Measurements from ENCODE around the gene ZNF593OS. TPM values are rescaled to one million over a fixed set of nuclear protein-coding genes. Genes with fewer than 3 reads are reported as not detected.

The ZNF593OS gene
- total RNA-seq, 4 donors from 2014 or later: not detected

GRCh38 chr1:26213335-26213905, 41.8 kb upstream of the ZNF593OS start:
- 52 to 75% methylated on average over 2 to 4 of the region's 6 CpGs for WGBS, 2 donors (ENCODE audit: low coverage in 1 of 2)
- Histone ChIP-seq H3K27ac (no peak overlapping the region), H3K36me3 (no peaks in the 10 kb centered on the region), H3K4me1 (no peaks in the 10 kb centered on the region), H3K27me3 (peaks cover 3% of the 10 kb centered on the region), H3K9me3 (no peaks in the 10 kb centered on the region), H3K4me3 (no peak overlapping the region)
- TF ChIP-seq CTCF (IDR thresholded peaks at IDR 0.05): no peak
- no peak for TF ChIP-seq POLR2A (IDR thresholded peaks at IDR 0.05)
- no peak for TF ChIP-seq POLR2AphosphoS5 (IDR thresholded peaks at IDR 0.05)
- TF ChIP-seq EP300 (IDR thresholded peaks at IDR 0.05): no peak
- ATAC-seq: no peak

DNA sequence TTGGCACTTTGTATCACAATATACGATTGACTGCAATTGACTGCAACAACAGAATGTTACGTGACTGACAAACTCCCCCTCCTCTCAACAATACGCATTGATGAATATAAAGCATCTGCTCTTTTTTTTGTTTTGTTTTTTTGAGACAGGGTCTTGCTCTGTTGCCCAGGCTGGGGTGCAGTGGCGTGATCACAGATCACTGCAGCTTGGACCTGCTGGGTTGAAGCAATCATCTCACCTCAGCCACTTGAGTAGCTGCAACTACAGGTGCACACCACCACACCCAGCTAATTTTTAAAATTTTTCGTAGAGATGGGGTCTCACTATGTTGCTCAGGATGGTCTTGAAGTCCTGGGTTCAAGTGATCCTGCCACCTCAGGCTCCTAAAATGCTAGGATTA, 41.1 kb upstream of the ZNF593OS start:
- Histone ChIP-seq H3K4me3 (no peak overlapping the region), H3K27me3 (no peaks in the 10 kb centered on the region), H3K27ac (no peak overlapping the region), H3K4me1 (no peaks in the 10 kb centered on the region), H3K36me3 (no peaks in the 10 kb centered on the region), H3K9me3 (no peaks in the 10 kb centered on the region)
- no peak for TF ChIP-seq POLR2AphosphoS5 (IDR thresholded peaks at IDR 0.05)
- no peak for TF ChIP-seq CTCF (IDR thresholded peaks at IDR 0.05)
- TF ChIP-seq POLR2A (IDR thresholded peaks at IDR 0.05): no peak
- TF ChIP-seq EP300 (IDR thresholded peaks at IDR 0.05): no peak
- no peak for ATAC-seq
- WGBS, 2 donors (ENCODE audit: low coverage in 1 of 2): 69 to 94% methylated on average over 3 to 5 of the region's 5 CpGs

DNA sequence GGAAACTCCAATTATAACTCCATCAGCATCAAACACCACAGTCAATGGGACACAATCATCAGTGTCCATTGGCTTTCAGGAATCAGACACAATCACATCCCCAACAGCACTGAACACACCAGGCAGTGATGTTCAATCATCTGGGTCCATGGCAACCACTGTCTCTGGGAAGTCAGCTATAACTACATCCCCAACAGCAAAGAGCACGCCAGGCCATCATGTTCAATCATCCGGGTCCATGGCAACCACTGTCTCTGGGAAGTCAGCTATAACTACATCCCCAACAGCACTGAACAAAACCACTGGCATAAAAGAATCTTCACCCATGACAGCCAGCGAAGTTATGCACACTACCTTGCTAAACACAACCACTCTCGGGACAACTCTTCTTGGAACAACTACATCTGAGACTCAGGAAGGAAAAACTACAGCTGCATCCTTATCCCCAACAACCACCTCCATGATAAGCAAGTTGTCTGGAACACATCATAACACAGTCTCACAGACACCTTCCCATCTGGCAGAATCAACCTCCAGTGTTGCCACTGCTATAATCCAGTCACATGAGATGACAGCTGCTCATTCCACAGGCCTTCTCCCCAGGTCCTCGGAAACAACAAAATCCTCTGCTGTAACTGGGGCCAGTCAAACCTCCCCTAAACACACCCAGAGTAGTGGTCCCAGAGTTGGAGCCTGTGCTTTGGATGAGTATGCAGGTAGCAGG, 38.7 kb upstream of the ZNF593OS start:
- no peak overlapping the region for H3K27ac ChIP-seq
- no peak overlapping the region for H3K4me3 ChIP-seq
- H3K36me3 ChIP-seq: no peaks in the 10 kb centered on the region
- TF ChIP-seq EP300 (IDR thresholded peaks at IDR 0.05) (no peak), POLR2AphosphoS5 (IDR thresholded peaks at IDR 0.05) (no peak), POLR2A (IDR thresholded peaks at IDR 0.05) (no peak), CTCF (IDR thresholded peaks at IDR 0.05) (no peak)
- H3K27me3 ChIP-seq: no peaks in the 10 kb centered on the region
- no peaks in the 10 kb centered on the region for H3K4me1 ChIP-seq
- no peak for ATAC-seq
- WGBS, 2 donors (ENCODE audit: low coverage in 1 of 2): 59 to 75% methylated on average over 1 to 3 of the region's 5 CpGs
- no peaks in the 10 kb centered on the region for H3K9me3 ChIP-seq

GRCh38 chr1:26203642-26204318, 32.1 kb upstream of the ZNF593OS start:
- 67 to 80% methylated on average over 4 to 6 of the region's 9 CpGs for WGBS, 2 donors (ENCODE audit: low coverage in 1 of 2)
- TF ChIP-seq POLR2A (IDR thresholded peaks at IDR 0.05): no peak
- no peak for TF ChIP-seq POLR2AphosphoS5 (IDR thresholded peaks at IDR 0.05)
- TF ChIP-seq CTCF (IDR thresholded peaks at IDR 0.05): no peak
- TF ChIP-seq EP300 (IDR thresholded peaks at IDR 0.05): no peak
- H3K27ac ChIP-seq: no peak overlapping the region
- H3K27me3 ChIP-seq: peaks cover 31% of the 10 kb centered on the region
- no peak for ATAC-seq
- peaks cover 0 to 9% (median 0%) of the 10 kb centered on the region in 3 donors for H3K4me1 ChIP-seq
- H3K4me3 ChIP-seq: no peak overlapping the region
- H3K36me3 ChIP-seq: no peaks in the 10 kb centered on the region
- no peaks in the 10 kb centered on the region for H3K9me3 ChIP-seq

All from gastroesophageal sphincter (tissue), 4 donors.